ENCODE results near the gene CST2. TPM values are rescaled to one million over a fixed set of nuclear protein-coding genes. Genes with fewer than 3 reads are reported as not detected.
"Not testable (repeated sequence)": the region's sequence is repeated elsewhere in the genome, so short reads cannot be mapped to it uniquely, and the experiment has no call there.

The CST2 gene
- total RNA-seq, 1 donor from 2014 or later = not detected

DNA sequence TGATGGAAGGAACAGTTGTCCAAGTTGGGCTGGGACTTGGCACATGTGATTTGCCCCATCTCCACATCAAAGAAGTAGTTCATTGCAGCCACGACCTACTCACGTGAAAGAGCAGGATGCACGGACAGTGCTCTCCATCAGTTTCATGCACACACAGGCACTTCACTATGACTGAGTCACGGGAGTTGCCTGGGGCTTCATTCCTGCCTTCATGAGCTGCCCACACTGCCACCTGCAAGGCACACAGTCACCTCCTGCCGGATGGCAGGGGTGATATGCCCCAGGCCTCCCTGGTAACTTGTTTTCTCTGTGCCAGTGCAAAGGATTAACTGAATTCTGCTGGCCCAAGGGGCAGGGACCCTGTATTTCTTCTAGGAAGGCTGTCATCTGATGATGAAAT, 30.2 kb upstream of the CST2 start:
- Mint-ChIP-seq H3K4me1 (ENCODE audit: low read depth) (peaks cover 5% of the 10 kb centered on the region), H3K4me3 (ENCODE audit: unreplicated experiment) (no peak overlapping the region), H3K36me3 (ENCODE audit: low read depth) (no peaks in the 10 kb centered on the region), H3K9me3 (ENCODE audit: low read depth) (no peaks in the 10 kb centered on the region), H3K27ac (ENCODE audit: unreplicated experiment) (no peak overlapping the region), H3K27me3 (ENCODE audit: low read depth) (peaks cover 10% of the 10 kb centered on the region)
- TF ChIP-seq CTCF (IDR thresholded peaks at IDR 0.05) = no peak
- DNase-seq (ENCODE audit: low spot score) = no peak

- Mint-ChIP-seq H3K27me3 (ENCODE audit: low read depth) (peaks cover 7% of the 10 kb centered on the region), H3K4me1 (ENCODE audit: low read depth) (peaks cover 5% of the 10 kb centered on the region), H3K4me3 (ENCODE audit: unreplicated experiment) (no peak overlapping the region), H3K27ac (ENCODE audit: unreplicated experiment) (no peak overlapping the region), H3K36me3 (ENCODE audit: low read depth) (no peaks in the 10 kb centered on the region), H3K9me3 (ENCODE audit: low read depth) (no peaks in the 10 kb centered on the region)
- DNase-seq (ENCODE audit: low spot score) = no peak
- no peak for TF ChIP-seq CTCF (IDR thresholded peaks at IDR 0.05)
Measured at GRCh38 chr20:23856226-23856625, 29.7 kb upstream of the CST2 start.

DNA sequence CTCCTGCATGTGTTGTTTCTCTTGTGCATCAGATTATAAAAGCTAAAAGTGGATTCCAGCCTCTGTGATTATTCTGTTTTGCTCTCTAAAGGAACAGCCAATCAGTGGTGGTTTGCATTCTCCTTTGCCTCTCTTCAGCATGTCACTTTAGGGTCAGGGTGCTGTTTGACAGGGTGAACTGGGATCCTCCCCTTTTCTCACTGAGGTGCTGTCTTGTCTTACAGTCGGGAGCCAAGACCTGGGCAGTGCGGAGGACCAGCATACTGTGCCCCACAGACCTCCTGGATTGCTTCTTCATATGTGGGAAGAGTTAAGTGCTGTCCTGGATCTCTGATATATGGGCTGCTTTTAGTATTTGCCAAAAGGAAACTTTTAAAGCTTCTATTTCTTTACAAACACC, 15.2 kb upstream of the CST2 start:
- peaks cover 38% of the 10 kb centered on the region for H3K27me3 Mint-ChIP-seq (ENCODE audit: low read depth)
- H3K4me3 Mint-ChIP-seq (ENCODE audit: unreplicated experiment) = no peak overlapping the region
- no peak overlapping the region for H3K27ac Mint-ChIP-seq (ENCODE audit: unreplicated experiment)
- no peaks in the 10 kb centered on the region for H3K4me1 Mint-ChIP-seq (ENCODE audit: low read depth)
- H3K9me3 Mint-ChIP-seq (ENCODE audit: low read depth) = peaks cover 10% of the 10 kb centered on the region
- no peak for TF ChIP-seq CTCF (IDR thresholded peaks at IDR 0.05)
- H3K36me3 Mint-ChIP-seq (ENCODE audit: low read depth) = peaks cover 5% of the 10 kb centered on the region
- no peak for DNase-seq (ENCODE audit: low spot score)

DNA sequence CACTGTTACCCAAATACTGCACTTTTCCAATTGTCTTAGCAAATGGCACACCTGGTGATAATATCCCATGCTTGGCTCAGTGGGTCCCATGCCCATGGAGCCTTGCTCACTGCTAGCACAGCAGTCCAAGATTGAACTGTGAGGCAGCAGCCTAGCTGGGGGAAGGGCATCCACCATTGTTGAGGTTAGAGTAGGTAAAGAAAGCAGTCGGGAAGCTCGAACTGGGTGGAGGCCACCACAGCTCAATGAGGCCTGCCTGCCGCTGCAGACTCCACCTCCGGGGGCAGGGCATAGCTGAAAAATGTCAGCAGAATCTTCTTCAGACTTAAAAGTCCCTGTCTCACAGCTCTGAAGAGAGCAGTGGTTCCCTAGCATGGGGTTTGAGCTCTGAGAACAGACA, 9.2 kb upstream of the CST2 start:
- no peak overlapping the region for H3K27ac Mint-ChIP-seq (ENCODE audit: unreplicated experiment)
- H3K4me1 Mint-ChIP-seq (ENCODE audit: low read depth) = peaks cover 4% of the 10 kb centered on the region
- H3K27me3 Mint-ChIP-seq (ENCODE audit: low read depth) = peaks cover 24% of the 10 kb centered on the region
- DNase-seq (ENCODE audit: low spot score) = no peak
- peaks cover 12% of the 10 kb centered on the region for H3K9me3 Mint-ChIP-seq (ENCODE audit: low read depth)
- H3K36me3 Mint-ChIP-seq (ENCODE audit: low read depth) = peaks cover 5% of the 10 kb centered on the region
- TF ChIP-seq CTCF (IDR thresholded peaks at IDR 0.05) = no peak
- no peak overlapping the region for H3K4me3 Mint-ChIP-seq (ENCODE audit: unreplicated experiment)

DNA sequence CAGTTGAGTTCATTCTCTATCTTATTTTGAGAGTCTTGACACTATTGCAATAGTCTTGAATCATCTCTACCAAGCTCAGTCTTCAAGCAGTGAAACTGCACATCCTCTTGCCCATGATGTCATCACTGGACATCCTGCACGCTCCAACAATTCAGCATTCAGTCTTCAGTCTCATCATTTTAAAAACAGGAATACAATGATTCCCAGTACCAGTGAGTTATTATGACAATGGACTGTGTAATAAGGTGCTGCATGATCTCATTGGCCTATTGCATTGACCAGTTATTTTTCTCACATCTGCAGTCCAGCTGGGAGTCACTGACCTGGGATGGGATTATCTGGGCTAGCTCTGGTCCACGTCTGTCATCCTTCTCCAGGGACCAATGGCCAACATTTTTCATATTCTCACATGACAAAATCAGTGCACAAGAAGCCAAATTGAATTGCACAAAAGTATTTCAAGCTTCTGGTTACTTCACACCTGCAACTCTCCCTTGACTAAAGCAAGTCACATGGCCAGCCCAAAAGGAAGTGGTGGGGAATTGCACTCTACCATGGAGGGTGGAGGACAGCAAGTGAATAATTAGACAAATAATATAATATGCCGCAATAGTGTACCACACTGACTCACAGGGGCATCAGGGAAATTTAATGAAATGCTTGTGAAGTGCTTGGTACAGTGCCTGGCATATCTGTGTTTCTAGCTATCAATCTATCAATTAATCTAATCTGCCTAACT, 6.4 kb upstream of the CST2 start:
- peaks cover 4% of the 10 kb centered on the region for H3K4me1 Mint-ChIP-seq (ENCODE audit: low read depth)
- H3K27ac Mint-ChIP-seq (ENCODE audit: unreplicated experiment) = no peak overlapping the region
- peaks cover 3% of the 10 kb centered on the region for H3K9me3 Mint-ChIP-seq (ENCODE audit: low read depth)
- H3K27me3 Mint-ChIP-seq (ENCODE audit: low read depth) = peaks cover 5% of the 10 kb centered on the region
- H3K36me3 Mint-ChIP-seq (ENCODE audit: low read depth) = no peaks in the 10 kb centered on the region
- H3K4me3 Mint-ChIP-seq (ENCODE audit: unreplicated experiment) = no peak overlapping the region
- TF ChIP-seq CTCF (IDR thresholded peaks at IDR 0.05) = no peak
- DNase-seq (ENCODE audit: low spot score) = no peak

DNA sequence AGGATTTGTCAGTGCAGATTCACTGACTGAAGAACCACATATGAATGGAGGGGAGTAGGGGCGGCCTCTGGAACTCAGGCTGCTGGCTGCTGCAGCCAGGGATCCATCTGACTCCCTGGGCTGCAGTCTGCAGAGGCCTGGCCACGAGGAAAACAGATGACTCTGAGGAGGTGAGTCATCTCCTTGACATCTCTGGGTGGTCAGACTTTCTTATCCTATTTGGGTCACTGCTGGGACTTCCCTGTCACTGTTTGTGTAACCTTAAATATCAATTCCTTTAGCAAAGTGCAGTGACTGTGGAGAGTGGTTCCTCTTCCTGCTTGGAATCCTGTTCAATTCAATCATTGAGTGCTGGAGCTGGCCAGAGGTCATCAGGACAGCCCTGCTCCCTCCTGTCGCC, 5.4 kb upstream of the CST2 start:
- DNase-seq (ENCODE audit: low spot score); H3K36me3 Mint-ChIP-seq (ENCODE audit: low read depth); H3K4me1 Mint-ChIP-seq (ENCODE audit: low read depth); H3K4me3 Mint-ChIP-seq (ENCODE audit: unreplicated experiment); H3K9me3 Mint-ChIP-seq (ENCODE audit: low read depth); H3K27me3 Mint-ChIP-seq (ENCODE audit: low read depth); H3K27ac Mint-ChIP-seq (ENCODE audit: unreplicated experiment): not testable (repeated sequence)
